D341Med (cell line): ENCODE data around the gene CNP.

Experiments used
- DNase-seq: peaks from one replicate; pipeline ENCODE4 v3.0.0; 2012; ENCODE audit warnings: low spot score

Gene CNP

DNA sequence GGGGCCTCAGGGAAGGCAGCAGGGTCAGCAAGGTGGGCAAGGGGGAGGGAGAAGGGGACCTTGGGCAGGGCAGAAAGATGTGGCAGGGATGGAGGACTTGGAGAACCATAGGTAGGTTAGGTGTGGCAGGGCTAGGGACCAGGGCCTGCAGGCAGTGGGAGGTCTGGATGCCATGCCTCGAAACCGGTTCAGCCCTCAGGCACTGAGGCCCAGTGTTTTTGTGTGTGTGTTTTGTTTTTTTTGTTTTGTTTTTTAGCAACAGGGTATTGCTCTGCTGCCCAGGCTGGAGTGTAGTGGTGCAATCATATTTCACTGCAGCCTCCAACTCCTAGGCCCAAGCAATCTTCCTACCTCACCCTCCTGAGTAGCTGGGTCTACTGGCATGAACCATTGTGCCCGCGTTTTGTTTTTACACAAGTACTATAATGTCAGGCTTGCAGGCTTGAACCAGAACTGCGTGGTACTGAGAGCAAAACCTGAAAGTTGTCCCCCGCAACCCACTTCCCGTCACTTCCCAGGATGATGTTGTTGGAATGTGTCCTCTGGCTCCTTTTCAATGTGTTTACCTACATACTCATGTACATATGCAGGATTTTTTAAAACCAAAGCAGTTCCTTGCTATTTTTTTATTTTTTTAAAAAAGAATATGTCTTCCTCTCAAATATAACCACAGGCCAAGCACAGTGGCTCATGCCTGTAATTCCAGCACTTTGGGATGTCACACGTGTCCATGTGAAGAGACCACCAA lies 23.8 kb upstream of the CNP start:
- DNase-seq: no peak

DNA sequence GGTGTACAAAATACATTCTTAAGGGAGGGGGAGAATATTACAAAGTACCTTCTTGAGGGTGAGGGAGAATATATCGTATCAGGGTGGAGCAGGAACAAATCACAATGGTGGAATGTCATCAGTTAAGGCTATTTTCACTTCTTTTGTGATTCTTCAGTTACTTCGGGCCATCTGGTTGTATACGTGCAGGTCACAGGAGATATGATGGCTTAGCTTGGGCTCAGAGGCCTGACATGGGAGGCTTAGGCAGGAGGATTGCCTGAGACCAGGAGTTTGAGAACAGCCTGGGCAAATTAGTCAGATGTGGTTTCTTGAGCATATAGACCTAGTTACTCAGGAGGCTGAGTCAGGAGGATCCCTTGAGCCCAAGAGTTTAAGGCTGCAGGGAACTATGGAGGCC lies 23.1 kb upstream of the CNP start:
- no peak for DNase-seq

DNA sequence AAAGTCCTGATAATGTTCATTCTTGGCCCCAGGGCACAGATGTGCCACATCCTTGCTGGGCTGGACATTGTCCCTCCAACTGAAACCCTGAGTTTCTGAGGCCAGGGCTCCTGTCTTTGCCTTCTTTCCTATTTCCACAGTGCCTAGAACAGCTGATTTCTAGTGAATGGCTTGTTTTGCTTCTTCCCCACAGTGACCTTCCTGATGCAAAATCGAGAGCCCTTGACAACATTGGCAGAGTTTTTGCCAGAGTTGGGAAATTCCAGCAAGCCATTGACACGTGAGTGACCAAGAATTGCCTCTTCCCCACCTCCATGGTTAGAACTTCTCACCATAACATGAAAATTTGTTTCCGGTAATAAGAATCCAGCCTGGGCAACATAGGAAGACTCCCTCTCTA lies 21.7 kb upstream of the CNP start:
- DNase-seq: no peak

DNA sequence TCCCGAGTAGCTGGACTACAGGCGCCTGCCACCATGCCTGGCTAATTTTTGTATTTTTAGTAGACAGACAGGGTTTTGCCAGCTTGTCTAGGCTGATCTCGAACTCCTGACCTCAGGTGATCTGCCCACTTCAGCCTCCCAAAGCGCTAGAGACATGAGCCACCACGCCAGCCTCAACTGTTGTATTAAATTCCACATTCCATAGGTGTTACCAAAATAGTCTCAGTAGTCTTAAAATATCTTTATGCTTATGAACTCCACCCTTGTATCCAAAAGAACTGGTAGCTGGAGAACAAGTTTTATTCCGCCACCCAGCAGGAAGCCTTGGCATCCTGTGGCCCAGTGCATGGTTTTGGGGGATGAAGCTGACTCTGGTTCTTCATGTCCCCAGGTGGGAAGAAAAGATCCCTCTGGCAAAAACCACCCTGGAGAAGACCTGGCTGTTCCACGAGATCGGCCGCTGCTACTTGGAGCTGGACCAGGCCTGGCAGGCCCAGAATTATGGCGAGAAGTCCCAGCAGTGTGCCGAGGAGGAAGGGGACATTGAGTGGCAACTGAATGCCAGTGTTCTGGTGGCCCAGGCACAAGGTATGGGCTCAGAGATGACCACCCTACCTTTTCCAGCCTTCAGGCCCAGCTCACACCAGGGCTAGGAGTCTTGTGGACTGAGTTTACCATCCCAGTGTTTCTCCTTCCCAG lies 17.7 kb upstream of the CNP start:
- no peak for DNase-seq

DNA sequence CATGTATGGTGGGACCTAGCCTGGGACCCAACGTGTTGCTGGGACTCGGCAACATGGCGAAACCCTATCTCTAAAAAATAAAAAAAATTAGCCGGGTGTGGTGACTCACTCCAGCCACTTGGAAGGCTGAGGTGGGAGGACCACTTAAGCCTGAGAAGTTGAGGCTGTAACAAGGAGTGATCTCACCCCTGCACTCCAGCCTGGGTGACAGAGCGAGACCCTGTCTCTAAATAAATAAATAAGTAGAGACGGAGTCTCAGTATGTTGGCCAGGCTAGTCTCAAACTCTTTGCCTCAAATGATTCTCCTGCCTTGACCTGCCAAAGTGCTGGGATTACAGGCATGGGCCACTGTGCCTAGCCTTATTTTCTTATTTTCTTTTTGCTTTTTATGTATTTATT lies 10.1 kb upstream of the CNP start:
- DNase-seq: no peak

DNA sequence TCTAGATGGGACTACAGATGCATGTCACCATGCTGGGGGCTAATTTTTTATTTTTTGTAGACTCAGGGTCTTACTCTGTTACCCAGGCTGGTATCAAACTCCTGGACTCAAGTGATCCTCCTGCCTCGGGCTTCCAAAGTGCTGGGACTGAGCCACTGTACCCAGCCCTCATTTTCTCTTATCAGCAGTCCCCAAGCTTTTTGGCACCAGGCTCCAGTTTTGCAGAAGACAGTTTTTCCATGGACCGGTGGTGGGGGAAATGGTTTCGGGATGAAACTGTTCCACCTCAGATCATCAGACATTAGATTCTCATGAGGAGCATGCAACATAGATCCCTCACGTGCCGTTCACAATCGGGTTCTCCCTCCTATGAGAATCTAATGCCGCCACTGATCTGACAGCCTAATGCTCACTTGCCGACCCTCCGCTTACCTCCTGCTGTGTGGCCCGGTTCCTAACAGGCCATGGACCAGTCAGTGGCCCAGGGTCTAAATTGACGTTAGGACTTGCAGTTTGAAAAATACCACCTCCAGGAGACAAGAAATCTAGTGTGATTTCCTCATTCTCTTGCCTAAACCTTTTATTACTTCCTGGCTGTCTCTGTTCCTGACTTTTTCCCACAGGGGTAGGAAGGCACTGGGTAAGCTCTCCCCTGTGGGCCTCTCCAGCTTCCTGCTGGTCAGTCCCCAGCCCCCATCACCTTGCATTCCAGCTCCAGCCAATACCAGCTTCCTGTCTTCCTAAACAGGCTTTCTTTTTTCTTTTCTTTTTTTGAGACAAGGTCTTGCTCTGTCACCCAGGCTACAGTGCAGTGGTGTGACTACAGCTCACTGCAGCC lies 9.3 kb upstream of the CNP start:
- no peak for DNase-seq

DNA sequence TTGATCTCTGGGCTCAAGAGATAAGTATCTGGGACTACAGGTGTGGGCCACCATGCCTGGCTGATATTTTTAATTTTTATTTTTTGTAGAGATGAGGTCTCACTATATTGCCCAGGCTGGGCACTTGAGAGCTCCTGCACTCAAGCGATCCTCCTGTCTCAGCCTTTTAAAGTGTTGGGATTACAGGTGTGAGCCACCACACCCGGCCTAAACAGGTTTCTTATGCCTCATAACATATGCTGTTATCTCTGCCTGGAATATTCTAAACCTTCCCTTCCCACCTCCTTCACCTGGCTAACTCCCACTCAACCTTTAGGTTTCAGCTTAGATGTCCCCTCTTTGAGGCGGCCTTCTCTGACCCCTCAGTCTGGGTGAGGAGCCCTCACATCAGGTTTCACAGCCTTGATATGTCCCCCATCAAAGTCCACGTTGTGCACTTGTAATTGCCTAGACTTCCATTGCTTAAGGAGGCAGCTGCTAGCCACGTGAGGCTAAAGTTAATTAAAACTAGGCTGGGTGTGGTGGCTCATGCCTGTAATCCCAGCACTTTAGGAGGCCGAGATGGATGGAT lies 8.6 kb upstream of the CNP start:
- no peak for DNase-seq

DNA sequence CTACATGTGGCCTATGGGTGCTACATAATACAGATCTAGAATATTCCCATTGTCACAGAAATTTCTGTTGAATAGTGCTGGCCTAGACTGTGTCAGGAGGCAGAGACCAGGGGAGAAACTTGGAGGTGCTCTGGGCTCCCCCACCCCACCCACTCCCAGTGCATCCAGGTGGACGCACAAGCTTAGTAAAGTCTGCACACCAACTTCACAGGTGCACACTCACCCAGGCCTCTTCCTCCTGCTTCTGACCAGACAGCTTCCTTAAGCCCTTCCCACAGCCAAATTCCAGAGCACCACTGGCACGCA lies 7.6 kb upstream of the CNP start:
- no peak for DNase-seq

DNA sequence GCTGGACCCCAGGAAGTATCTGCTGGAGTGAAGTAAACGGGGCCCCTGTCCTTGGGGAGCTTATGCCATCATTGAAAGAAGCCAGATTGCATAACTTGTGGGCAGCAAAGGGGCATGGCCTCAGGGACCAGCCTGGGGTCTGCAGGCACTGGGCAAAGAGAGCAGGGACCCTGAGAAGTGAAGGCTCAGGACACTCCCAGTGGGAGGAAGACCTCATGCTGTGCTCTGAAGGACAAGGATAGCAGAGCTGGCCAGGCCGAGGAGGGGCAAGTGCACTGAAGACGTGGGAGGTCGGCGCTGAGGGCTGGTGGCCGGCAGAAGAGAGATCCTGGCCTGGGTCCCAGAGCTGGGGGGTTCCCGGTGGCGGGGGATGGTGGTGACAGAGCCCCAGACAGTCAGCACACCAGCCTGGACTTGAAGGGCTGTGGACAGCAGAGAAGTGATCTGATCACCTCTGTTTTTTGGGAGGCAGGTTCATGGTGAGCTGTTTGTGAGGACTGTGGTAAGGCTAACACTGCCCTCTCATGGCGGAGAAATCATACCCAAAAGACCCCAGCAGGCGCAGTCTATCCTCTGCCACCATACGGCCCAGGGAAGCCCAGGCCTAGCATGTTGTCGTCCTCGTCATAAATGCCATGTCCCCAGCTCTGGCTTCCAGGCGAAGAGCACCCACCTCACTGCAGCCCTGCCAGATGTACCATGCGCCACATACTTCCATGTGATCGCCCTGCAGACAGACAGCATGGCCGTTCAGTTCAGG lies 7.1 kb upstream of the CNP start:
- peak; percentile 91 for DNase-seq

DNA sequence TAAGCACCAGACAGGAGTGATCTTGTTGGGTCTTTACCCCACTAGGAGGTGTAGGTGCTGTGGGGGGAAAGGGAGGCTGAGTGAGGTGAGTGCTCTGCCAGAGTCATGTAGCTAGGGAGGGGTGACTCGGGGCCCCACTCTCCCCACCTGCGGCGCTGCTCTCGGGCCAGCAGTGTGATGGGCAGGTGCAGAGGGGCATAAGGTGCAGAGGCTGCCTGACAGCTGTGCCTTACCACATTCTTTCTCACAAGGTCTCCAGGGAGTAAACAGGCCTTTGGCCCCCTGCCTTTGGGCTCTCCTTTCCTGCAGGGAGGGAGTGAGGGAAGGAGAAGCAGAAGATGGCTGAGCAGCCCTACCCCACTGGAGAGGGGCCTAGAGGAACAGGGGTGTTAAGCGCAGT lies 4.5 kb upstream of the CNP start:
- no peak for DNase-seq

DNA sequence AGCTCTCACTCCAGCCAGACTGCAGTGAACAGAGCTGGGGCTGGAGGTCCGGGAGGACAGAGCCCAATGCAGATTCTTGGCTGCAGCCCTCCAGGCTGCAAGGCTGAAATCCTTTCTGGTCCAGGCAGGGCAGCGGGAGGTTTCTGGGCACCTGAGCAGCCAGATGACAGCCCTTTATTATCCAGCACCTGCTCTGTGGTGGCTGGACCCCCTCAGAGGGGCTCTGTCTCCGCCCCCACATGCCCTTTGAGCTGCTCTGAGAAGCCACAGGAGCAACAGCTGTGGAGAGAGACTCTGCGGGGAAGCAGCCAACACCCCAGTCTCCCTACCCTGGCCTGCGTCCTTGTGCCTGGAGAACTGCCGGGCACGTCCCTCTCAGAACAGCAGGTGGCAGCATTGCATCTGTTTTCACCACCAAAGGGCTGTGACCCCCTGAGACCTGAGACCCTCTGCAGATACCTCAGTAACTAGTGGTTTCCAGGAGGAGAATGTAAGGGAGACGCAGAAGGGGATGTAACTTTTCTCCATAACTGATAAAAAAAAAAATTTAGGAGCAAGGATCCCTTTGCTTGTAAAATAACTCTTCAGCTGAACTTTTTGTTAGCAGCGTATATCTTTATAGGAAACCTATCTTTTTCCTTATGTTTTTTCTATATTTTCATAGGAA lies 3.7 kb upstream of the CNP start:
- DNase-seq: peak; percentile 90

DNA sequence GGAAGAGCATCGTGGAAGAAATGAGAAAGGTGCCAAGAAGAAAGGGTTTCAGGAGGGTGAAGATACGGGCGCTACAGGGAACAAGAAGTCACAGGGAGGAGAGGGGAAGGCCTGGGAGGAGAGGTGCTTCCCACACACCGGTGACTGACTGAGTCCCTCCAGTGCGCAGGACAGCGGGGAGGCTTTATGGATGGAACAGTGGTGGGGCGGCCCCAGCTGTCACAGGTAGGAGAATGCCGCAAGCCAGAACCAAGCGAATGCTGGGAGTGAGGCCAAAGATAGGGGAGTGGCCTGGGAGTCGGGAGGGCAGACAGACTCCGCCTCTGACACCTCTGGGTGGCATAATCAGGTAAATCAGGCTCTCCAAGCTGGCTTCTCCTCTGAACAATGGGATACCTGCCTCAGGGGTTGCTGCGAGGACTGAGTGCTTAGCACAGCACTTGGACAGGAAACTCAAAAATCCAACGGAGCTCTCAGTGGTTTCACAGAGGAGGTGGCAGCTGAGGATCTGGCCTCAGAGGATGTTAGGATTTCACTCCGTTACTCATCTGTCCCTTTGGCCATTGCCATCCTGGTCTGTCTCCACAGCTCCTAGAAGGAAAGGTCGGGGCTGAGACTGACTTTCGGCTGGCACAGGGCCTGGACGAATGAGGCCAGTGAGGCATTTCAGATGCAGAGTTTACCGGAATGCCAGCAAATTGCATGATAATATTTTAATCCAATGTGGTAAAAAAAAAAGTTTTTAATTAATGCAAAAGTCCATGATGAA lies 717 bp upstream of the CNP start:
- peak; percentile 76 for DNase-seq

DNA sequence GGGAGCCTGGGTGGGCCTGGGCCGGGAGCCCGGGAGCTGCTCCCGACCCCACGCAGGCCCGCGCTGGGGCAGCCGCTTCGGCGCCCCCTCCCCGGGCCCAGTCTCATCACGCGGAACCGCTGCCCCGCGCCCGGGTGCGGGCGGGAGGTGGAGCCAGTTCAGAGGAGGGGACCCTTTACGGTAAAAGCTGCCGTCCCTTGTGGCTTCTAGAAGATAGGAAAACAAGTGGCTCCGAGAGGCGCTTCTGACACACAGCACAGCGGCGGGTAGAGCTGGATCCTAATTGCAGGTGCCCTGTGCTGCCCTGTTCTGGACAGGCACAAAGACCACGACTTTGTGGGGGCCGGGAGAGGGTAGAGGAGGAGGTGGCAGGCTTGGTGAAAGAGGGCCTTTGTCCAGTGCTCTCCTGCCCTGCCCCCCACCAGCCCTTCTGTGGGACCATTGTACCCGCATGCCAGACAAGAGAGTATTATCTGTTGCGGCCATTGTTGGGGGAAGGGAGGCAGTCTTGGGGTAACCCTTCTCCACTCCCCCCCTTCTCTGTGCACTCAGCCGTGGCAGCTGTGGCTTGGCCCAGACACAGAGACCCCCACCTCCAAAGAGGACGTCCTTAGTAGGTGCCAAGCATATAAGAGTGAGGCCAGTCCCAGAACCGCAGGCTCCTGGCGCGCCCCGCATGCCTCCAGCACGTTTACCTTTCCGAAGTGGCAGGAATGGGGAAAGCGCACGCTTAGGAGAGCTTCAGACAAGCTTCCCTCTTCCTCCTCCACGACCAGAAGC lies 736 bp downstream of the CNP start:
- peak; percentile 78 for DNase-seq

DNA sequence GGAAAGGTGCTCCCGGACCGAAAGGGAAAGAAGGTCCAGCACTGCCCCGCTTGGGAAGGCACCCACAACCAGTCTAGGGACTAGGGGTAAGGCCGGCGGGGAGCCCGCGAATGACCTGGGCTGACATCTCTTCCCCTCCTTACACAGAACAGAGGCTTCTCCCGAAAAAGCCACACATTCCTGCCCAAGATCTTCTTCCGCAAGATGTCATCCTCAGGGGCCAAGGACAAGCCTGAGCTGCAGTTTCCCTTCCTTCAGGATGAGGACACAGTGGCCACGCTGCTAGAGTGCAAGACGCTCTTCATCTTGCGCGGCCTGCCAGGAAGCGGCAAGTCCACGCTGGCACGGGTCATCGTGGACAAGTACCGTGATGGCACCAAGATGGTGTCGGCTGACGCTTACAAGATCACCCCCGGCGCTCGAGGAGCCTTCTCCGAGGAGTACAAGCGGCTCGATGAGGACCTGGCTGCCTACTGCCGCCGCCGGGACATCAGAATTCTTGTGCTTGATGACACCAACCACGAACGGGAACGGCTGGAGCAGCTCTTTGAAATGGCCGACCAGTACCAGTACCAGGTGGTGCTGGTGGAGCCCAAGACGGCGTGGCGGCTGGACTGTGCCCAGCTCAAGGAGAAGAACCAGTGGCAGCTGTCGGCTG lies 1.5 kb downstream of the CNP start:
- no peak for DNase-seq

DNA sequence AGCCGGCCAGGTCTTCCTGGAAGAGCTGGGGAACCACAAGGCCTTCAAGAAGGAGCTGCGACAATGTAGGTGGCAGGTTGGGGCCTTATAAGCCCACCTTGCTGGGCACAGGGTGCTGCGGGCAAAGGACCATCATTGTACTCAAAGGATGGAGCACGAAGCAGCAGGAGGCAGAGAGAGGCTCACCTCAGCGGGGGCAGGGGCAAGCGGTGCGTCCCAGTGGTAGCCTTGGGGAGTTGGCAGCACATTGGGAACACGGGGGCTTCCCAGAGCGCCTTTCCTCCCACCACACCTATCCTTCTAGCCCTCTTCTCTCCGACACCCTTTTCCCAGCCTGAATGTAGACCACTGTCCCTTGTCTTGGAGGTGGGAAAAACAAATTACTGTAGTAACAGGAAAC lies 2.1 kb downstream of the CNP start:
- DNase-seq: no peak

DNA sequence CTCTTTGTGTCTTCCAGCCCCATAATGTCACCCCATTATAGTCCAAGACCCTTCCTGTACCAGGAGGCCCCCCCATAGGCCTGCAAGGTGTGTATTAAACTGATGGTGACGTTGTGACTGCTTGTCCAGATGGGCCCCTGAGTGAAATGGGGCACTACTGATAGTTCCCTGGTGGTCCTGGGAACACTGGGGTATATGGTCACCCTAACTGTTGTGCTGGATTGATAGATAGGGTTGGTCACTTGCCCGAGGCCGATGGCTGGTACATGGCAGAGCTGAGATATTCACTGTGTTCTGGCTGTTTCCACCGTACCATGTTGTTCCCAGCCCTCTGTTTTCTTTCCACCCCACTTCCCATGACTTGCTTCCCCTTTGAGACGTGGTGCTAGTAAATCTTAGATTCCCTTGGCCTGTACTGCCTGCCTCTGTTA lies 4.3 kb downstream of the CNP start:
- DNase-seq: no peak

DNA sequence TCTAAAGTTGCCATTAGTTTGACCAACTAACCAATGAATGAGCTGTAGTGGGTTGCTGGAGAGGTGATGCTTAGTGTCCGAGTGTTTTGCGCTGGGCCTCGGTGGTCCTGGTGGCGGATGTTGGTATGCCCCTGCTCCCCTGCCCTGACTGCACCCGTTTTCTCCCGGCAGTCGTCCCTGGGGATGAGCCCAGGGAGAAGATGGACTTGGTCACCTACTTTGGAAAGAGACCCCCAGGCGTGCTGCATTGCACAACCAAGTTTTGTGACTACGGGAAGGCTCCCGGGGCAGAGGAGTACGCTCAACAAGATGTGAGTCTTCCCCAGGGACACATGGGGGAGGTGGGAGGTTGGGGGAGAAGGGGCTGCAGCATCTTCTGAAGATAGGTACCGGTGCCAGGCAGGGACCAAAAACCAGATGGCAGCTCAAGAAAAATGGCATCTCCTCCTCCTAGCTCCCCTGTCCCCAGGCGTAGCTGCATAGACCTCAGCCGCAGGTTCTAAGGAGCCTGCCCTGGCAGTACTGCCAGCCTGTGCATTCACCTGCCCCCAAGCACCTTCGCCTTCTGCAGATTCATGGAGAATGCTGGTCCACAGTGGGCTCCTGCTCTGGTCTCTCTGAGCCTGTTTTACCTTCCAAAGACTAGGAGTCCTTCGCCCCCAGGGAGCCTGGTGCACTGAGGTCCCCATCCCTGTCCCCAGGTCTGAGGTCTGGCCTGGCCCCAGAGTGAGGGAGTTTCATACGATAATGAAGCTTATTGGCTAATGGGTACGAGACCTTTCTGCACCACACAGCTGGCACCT lies 5.3 kb downstream of the CNP start:
- no peak for DNase-seq

DNA sequence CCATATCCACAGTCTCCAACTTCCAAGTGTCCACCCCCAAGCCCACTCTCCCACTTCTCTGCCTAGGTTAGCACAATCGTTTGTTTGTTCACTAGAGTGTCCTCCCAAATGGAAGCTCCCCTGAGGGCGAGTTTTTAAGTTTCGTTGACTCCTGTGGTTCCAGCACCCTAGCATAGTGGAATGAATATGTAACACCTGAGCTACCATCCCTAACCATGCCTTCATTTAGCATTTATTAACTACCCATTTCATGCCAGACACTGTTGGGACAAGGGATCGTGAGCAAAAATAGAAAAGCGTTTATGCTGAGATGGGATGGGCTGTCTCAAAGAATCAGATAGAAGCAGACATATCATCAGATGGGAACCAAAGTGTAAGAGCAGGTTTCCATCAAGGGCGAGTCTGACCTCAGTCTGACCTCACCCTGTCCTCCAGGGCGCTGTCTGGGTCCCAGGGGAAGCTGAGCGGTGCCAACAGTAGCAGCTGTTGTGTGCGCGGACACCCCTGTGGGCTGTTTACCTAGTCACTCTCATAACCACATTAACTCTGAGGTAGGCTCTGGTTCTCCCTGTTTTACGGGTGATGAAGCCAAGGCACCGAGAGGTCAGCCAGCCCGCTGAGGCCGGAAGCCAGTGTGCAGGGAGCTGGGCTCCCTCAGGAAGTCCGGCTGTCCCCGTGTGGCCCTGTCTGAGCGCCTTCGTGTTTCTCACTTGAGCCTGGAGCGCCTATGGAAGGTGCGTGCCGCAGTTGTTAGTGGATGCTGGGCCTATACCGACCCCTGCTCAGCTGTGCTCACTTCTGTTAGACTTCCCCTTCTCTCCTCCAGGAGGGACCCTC lies 6.2 kb downstream of the CNP start:
- DNase-seq: no peak
